Activated naive CD8-positive, alpha-beta T cell treated with anti-CD3 and anti-CD28 coated beads, Interleukin-2, amount 10 ng/mL, durations not matched to agents 7 days and 5 days (primary cell): Measurements from ENCODE around the gene TRANK1. TPM values are rescaled to one million over a fixed set of nuclear protein-coding genes. Genes with fewer than 3 reads are reported as not detected.

Experiments used
- ATAC-seq: fragments of 150-1000 bp; cut with Tn5 transposase; one replicate; pipeline ENCODE4 v1.10.0; 2021; ENCODE audit warnings: low read depth, moderate library complexity
- POLR2A ChIA-PET: fragments of 350-600 bp; sonication (Branson Sonifier 250); formaldehyde crosslinking; loops from one replicate; lab custom pipeline; 2021; ENCODE audit warnings: antibody characterized with exemption; lab: Charles Lee
- DNase-seq: peaks from one replicate; pipeline ENCODE4 v3.0.0; 2021
- H3K27ac Mint-ChIP-seq: one replicate; pipeline ENCODE4 v1.8.0; 2022; ENCODE audit warnings: mild to moderate bottlenecking, mixed read lengths
- H3K27me3 Mint-ChIP-seq: one replicate; pipeline ENCODE4 v1.8.0; 2022; ENCODE audit warnings: mild to moderate bottlenecking, moderate library complexity, mixed read lengths
- H3K36me3 Mint-ChIP-seq: one replicate; pipeline ENCODE4 v1.8.0; 2021; ENCODE audit warnings: mild to moderate bottlenecking, mixed read lengths
- H3K4me1 Mint-ChIP-seq: one replicate; pipeline ENCODE4 v1.8.0; 2021; ENCODE audit warnings: mixed read lengths
- H3K4me3 Mint-ChIP-seq: one replicate; pipeline ENCODE4 v1.8.0; 2022; ENCODE audit warnings: mild to moderate bottlenecking, moderate library complexity, mixed read lengths
- H3K9me3 Mint-ChIP-seq: one replicate; pipeline ENCODE4 v1.8.0; 2021; ENCODE audit warnings: mixed read lengths
- total RNA-seq, 2 experiments: library from RNA; stranded (reverse); gene quantifications; one replicate each; pipeline ENCODE4 v1.2.3, GENCODE V29; 2021

The TRANK1 gene
- total RNA-seq, 2 experiments from 2014 or later: 99.6 to 102 TPM

- H3K27me3 Mint-ChIP-seq: peaks cover 10% of the 10 kb centered on the region
- no peaks in the 10 kb centered on the region for H3K36me3 Mint-ChIP-seq
- H3K9me3 Mint-ChIP-seq: no peaks in the 10 kb centered on the region
- no peaks in the 10 kb centered on the region for H3K4me1 Mint-ChIP-seq
- ATAC-seq (no peak), DNase-seq (no peak)
- H3K27ac Mint-ChIP-seq: no peak overlapping the region
- POLR2A ChIA-PET: no interaction called here
- H3K4me3 Mint-ChIP-seq: no peak overlapping the region
Measured at GRCh38 chr3:36811768-36812167, 133.1 kb downstream of the TRANK1 start.

GRCh38 chr3:36804295-36805055, 140.4 kb downstream of the TRANK1 start:
- DNase-seq: no peak
- ATAC-seq: no peak
- POLR2A ChIA-PET: no interaction called here
- peaks cover 6% of the 10 kb centered on the region for H3K9me3 Mint-ChIP-seq
- no peak overlapping the region for H3K27ac Mint-ChIP-seq
- H3K4me1 Mint-ChIP-seq: no peaks in the 10 kb centered on the region
- H3K27me3 Mint-ChIP-seq: peaks cover 21% of the 10 kb centered on the region
- no peak overlapping the region for H3K4me3 Mint-ChIP-seq
- H3K36me3 Mint-ChIP-seq: no peaks in the 10 kb centered on the region

- Mint-ChIP-seq H3K36me3 (no peaks in the 10 kb centered on the region), H3K4me1 (no peaks in the 10 kb centered on the region), H3K9me3 (peaks cover 6% of the 10 kb centered on the region), H3K27ac (no peak overlapping the region), H3K27me3 (peaks cover 19% of the 10 kb centered on the region), H3K4me3 (no peak overlapping the region)
- DNase-seq (no peak), ATAC-seq (no peak)
- POLR2A ChIA-PET: no interaction called here
Measured at GRCh38 chr3:36803091-36803791, 141.6 kb downstream of the TRANK1 start.

GRCh38 chr3:36800533-36801116, 144.2 kb downstream of the TRANK1 start:
- H3K36me3 Mint-ChIP-seq: no peaks in the 10 kb centered on the region
- DNase-seq (no peak), ATAC-seq (no peak)
- H3K27me3 Mint-ChIP-seq: peaks cover 13% of the 10 kb centered on the region
- no peaks in the 10 kb centered on the region for H3K4me1 Mint-ChIP-seq
- no peaks in the 10 kb centered on the region for H3K9me3 Mint-ChIP-seq
- POLR2A ChIA-PET: no interaction called here
- H3K4me3 Mint-ChIP-seq: no peak overlapping the region
- H3K27ac Mint-ChIP-seq: no peak overlapping the region

- ATAC-seq (no peak), DNase-seq (no peak)
- peaks cover 17% of the 10 kb centered on the region for H3K27me3 Mint-ChIP-seq
- H3K36me3 Mint-ChIP-seq: no peaks in the 10 kb centered on the region
- POLR2A ChIA-PET: no interaction called here
- no peaks in the 10 kb centered on the region for H3K9me3 Mint-ChIP-seq
- no peak overlapping the region for H3K4me3 Mint-ChIP-seq
- H3K4me1 Mint-ChIP-seq: no peaks in the 10 kb centered on the region
- H3K27ac Mint-ChIP-seq: no peak overlapping the region
Measured at GRCh38 chr3:36796881-36797280, 148.0 kb downstream of the TRANK1 start.

- POLR2A ChIA-PET: no interaction called here
- peaks cover 13% of the 10 kb centered on the region for H3K27me3 Mint-ChIP-seq
- H3K9me3 Mint-ChIP-seq: no peaks in the 10 kb centered on the region
- DNase-seq: no peak
- no peak for ATAC-seq
- no peaks in the 10 kb centered on the region for H3K36me3 Mint-ChIP-seq
- no peak overlapping the region for H3K4me3 Mint-ChIP-seq
- H3K4me1 Mint-ChIP-seq: no peaks in the 10 kb centered on the region
- no peak overlapping the region for H3K27ac Mint-ChIP-seq
Measured at GRCh38 chr3:36796161-36796560, 148.7 kb downstream of the TRANK1 start.

- ATAC-seq (no peak), DNase-seq (no peak)
- Mint-ChIP-seq H3K36me3 (no peaks in the 10 kb centered on the region), H3K27ac (no peak overlapping the region), H3K9me3 (no peaks in the 10 kb centered on the region), H3K27me3 (peaks cover 14% of the 10 kb centered on the region), H3K4me3 (no peak overlapping the region), H3K4me1 (no peaks in the 10 kb centered on the region)
- POLR2A ChIA-PET: no interaction called here
Measured at GRCh38 chr3:36795622-36796021, 149.2 kb downstream of the TRANK1 start.

- DNase-seq (no peak), ATAC-seq (no peak)
- Mint-ChIP-seq H3K27me3 (peaks cover 12% of the 10 kb centered on the region), H3K36me3 (no peaks in the 10 kb centered on the region), H3K4me1 (no peaks in the 10 kb centered on the region), H3K4me3 (no peak overlapping the region), H3K9me3 (no peaks in the 10 kb centered on the region), H3K27ac (no peak overlapping the region)
- POLR2A ChIA-PET: no interaction called here
Measured at GRCh38 chr3:36792342-36792741, 152.5 kb downstream of the TRANK1 start.

- H3K27me3 Mint-ChIP-seq: peaks cover 12% of the 10 kb centered on the region
Measured at GRCh38 chr3:36790765-36791164, 154.1 kb downstream of the TRANK1 start.

GRCh38 chr3:36786921-36787890, 157.6 kb downstream of the TRANK1 start:
- peaks cover 17% of the 10 kb centered on the region for H3K27me3 Mint-ChIP-seq
- DNase-seq (no peak), ATAC-seq (no peak)
- no peak overlapping the region for H3K4me3 Mint-ChIP-seq
- H3K4me1 Mint-ChIP-seq: no peaks in the 10 kb centered on the region
- H3K27ac Mint-ChIP-seq: no peak overlapping the region
- POLR2A ChIA-PET: no interaction called here
- H3K9me3 Mint-ChIP-seq: no peaks in the 10 kb centered on the region
- H3K36me3 Mint-ChIP-seq: no peaks in the 10 kb centered on the region

More at GRCh38 chr3:36790765-36791164, 154.1 kb downstream of the TRANK1 start:
- no peak overlapping the region for H3K27ac Mint-ChIP-seq
- H3K9me3 Mint-ChIP-seq: no peaks in the 10 kb centered on the region
- POLR2A ChIA-PET: no interaction called here
- H3K36me3 Mint-ChIP-seq: no peaks in the 10 kb centered on the region
- ATAC-seq (no peak), DNase-seq (no peak)
- H3K4me1 Mint-ChIP-seq: no peaks in the 10 kb centered on the region
- H3K4me3 Mint-ChIP-seq: no peak overlapping the region

GRCh38 chr3:36784138-36784635, 160.7 kb downstream of the TRANK1 start:
- H3K27me3 Mint-ChIP-seq: peaks cover 12% of the 10 kb centered on the region
- H3K36me3 Mint-ChIP-seq: no peaks in the 10 kb centered on the region
- no peak overlapping the region for H3K27ac Mint-ChIP-seq
- no peaks in the 10 kb centered on the region for H3K4me1 Mint-ChIP-seq
- POLR2A ChIA-PET: no interaction called here
- no peak for DNase-seq
- ATAC-seq: no peak
- H3K9me3 Mint-ChIP-seq: no peaks in the 10 kb centered on the region
- no peak overlapping the region for H3K4me3 Mint-ChIP-seq

- Mint-ChIP-seq H3K4me3 (no peak overlapping the region), H3K9me3 (no peaks in the 10 kb centered on the region), H3K27ac (no peak overlapping the region), H3K27me3 (peaks cover 33% of the 10 kb centered on the region), H3K36me3 (no peaks in the 10 kb centered on the region), H3K4me1 (no peaks in the 10 kb centered on the region)
- ATAC-seq: no peak
- DNase-seq: no peak
- POLR2A ChIA-PET: no interaction called here
Measured at GRCh38 chr3:36777424-36778218, 167.2 kb downstream of the TRANK1 start.
